ENCODE results near the gene FHL2. TPM values are rescaled to one million over a fixed set of nuclear protein-coding genes. Genes with fewer than 3 reads are reported as not detected.

The FHL2 gene
- total RNA-seq, 1 donor from 2014 or later = 13.8 TPM

- H3K9me3 ChIP-seq = no peaks in the 10 kb centered on the region
- intact Hi-C loops (cut with DNase I) = no loop called here
- H3K36me3 ChIP-seq = no peaks in the 10 kb centered on the region
- H3K4me3 ChIP-seq = no peak overlapping the region
- DNase-seq (no peak), ATAC-seq (no peak)
- TF ChIP-seq CTCF (IDR thresholded peaks at IDR 0.05) = no peak
- peak overlapping the region; percentile 60 for H3K27ac ChIP-seq
- H3K27me3 ChIP-seq = no peaks in the 10 kb centered on the region
- peaks cover 9% of the 10 kb centered on the region for H3K4me1 ChIP-seq
These were observed 38.9 kb upstream of the FHL2 start for GRCh38 chr2:105437708-105438103.

GRCh38 chr2:105432749-105433148 lies 33.9 kb upstream of the FHL2 start:
- no peaks in the 10 kb centered on the region for H3K9me3 ChIP-seq
- DNase-seq (no peak), ATAC-seq (no peak)
- no peaks in the 10 kb centered on the region for H3K27me3 ChIP-seq
- TF ChIP-seq CTCF (IDR thresholded peaks at IDR 0.05) = no peak
- H3K36me3 ChIP-seq = no peaks in the 10 kb centered on the region
- peaks cover 5% of the 10 kb centered on the region for H3K4me1 ChIP-seq
- no peak overlapping the region for H3K27ac ChIP-seq
- intact Hi-C loops (cut with DNase I) = no loop called here
- no peak overlapping the region for H3K4me3 ChIP-seq

GRCh38 chr2:105432044-105432399 lies 33.2 kb upstream of the FHL2 start:
- intact Hi-C loops (cut with DNase I) = no loop called here
- DNase-seq (no peak), ATAC-seq (no peak)
- Histone ChIP-seq H3K27me3 (no peaks in the 10 kb centered on the region), H3K4me1 (peaks cover 5% of the 10 kb centered on the region), H3K27ac (no peak overlapping the region), H3K36me3 (no peaks in the 10 kb centered on the region), H3K4me3 (no peak overlapping the region), H3K9me3 (no peaks in the 10 kb centered on the region)
- no peak for TF ChIP-seq CTCF (IDR thresholded peaks at IDR 0.05)

GRCh38 chr2:105431367-105432043 lies 32.7 kb upstream of the FHL2 start:
- DNase-seq = no peak
- Histone ChIP-seq H3K4me1 (peaks cover 5% of the 10 kb centered on the region), H3K36me3 (no peaks in the 10 kb centered on the region), H3K9me3 (no peaks in the 10 kb centered on the region), H3K27ac (no peak overlapping the region), H3K27me3 (no peaks in the 10 kb centered on the region), H3K4me3 (no peak overlapping the region)
- ATAC-seq = no peak
- intact Hi-C loops (cut with DNase I) = no loop called here
- TF ChIP-seq CTCF (IDR thresholded peaks at IDR 0.05) = no peak

GRCh38 chr2:105428387-105429018 lies 29.7 kb upstream of the FHL2 start:
- Histone ChIP-seq H3K9me3 (no peaks in the 10 kb centered on the region), H3K4me1 (peaks cover 5% of the 10 kb centered on the region), H3K27me3 (no peaks in the 10 kb centered on the region), H3K36me3 (no peaks in the 10 kb centered on the region), H3K27ac (no peak overlapping the region), H3K4me3 (no peak overlapping the region)
- no peak for TF ChIP-seq CTCF (IDR thresholded peaks at IDR 0.05)
- intact Hi-C loops (cut with DNase I) = no loop called here
- DNase-seq (no peak), ATAC-seq (peak; percentile 16)

Data from upper lobe of right lung (tissue), 1 donor.